ENCODE results near the gene ZNF500.

Gene ZNF500

DNA sequence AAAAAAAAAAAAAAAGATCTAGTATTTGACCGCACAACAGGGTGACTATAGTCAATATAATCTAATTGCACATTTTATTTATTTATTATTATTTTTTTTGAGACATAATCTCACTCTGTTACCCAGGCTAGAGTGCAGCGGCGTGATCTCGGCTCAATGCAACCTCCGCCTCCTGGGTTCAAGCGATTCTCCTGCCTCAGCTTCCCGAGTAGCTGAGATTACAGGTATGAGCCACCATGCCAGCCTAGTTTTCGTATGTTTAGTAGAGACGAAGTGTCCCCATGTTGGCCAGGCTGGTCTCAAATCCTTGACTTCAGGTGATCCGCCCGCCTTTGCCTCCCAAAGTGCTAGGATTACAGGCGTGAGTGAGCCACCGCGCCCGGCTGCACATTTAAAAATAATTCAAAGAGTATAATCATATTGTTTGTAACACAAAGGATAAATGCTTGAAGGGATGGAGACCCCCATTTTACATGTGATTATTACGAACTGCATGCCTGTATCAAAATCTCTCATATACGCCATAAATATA is 33.7 kb downstream of the ZNF500 start:
- TF ChIP-seq GATA2 (IDR thresholded peaks at IDR 0.05; ENCODE audit: low read depth, low read length) (no peak), GATA3 (IDR thresholded peaks at IDR 0.05; ENCODE audit: low read depth, low read length) (no peak)

DNA sequence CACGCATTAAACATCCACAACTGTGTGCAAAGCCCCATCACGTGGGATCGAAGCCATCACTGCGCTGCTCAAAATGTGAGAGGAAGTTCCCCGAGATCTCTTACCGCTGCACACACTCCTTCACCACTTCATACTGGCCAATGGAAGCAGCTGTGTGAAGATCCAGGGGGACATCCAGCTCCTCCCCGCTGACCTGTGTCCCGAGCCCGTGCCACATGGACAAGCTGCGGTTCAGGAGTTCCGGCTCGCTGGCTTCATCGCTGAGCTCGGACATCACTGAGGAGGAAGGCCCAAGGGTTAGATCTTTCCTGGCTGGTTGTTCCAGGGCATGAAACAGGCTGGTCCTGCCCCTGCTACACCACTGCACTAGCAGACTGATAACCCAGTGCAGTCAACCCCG is 37.1 kb downstream of the ZNF500 start:
- TF ChIP-seq GATA2 (IDR thresholded peaks at IDR 0.05; ENCODE audit: low read depth, low read length) (no peak), GATA3 (IDR thresholded peaks at IDR 0.05; ENCODE audit: low read depth, low read length) (no peak)

DNA sequence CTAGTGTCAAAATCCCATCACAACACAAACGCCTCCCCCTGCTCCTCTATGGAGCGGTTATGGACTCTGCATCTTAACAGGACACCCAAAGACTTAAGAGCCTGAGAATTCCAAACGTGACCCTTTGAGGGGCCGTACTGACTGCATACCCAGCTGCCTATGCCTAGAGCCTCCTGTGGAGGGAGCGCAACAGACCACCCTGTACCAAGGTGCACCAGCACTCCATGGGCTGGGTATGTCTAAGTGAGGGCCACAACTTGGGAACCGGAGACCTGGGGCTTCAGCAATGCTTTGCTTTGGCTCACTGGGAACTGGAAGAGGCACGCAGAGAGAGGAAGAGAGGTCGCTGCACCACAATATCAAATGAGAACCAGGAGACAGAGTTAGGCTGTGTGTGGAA is 38.3 kb downstream of the ZNF500 start:
- TF ChIP-seq GATA3 (IDR thresholded peaks at IDR 0.05; ENCODE audit: low read depth, low read length) (no peak), GATA2 (IDR thresholded peaks at IDR 0.05; ENCODE audit: low read depth, low read length) (no peak)

DNA sequence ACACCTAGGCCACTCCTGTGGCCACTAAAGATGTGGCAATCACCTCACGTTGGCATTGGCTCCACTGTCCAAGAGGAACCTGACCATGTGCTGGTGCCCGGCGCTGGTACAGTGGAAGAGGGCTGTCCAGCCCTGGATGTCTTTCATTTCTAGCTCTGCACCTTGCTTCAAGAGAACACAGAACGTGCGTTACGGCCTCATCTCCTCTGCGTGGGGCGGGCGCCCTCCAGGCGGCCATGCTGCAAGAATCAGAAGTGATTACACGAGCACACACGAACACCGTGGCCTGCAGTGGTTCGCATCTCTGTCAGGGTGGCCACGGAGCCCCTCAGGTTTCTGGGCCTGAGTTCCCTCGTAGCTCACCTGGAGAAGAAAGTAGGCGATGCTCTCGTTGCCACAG is 40.3 kb downstream of the ZNF500 start:
- TF ChIP-seq GATA2 (IDR thresholded peaks at IDR 0.05; ENCODE audit: low read depth, low read length) (no peak), GATA3 (IDR thresholded peaks at IDR 0.05; ENCODE audit: low read depth, low read length) (no peak)

DNA sequence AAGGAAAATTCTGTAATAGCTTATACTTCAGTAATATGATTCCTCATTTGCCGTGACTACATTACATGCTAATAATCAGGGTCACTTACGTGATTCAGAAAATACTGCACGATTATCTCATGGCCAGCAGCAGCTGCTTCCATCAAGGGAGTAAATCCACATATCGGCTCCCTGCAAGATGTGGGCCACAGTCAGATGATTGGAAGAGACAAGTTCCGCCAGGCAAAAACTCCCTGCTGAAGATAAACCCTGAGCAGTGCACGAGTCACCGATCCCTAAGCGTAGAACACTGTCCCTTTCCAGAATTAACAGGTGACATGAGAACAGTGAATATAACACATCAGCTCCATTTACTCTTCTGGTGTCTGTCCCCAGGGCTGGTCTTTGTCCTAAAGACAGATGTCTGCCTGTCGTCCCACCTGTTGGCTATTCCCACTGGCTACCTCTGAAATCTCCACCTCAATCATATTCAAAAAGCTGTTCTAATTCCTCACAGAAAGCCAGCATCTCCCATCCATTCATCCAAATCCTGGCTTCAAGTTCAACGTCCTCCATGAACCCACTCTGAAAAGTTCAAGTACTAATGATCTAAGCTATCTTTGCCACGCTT is 42.2 kb downstream of the ZNF500 start:
- no peak for TF ChIP-seq GATA3 (IDR thresholded peaks at IDR 0.05; ENCODE audit: low read depth, low read length)
- TF ChIP-seq GATA2 (IDR thresholded peaks at IDR 0.05; ENCODE audit: low read depth, low read length): no peak

DNA sequence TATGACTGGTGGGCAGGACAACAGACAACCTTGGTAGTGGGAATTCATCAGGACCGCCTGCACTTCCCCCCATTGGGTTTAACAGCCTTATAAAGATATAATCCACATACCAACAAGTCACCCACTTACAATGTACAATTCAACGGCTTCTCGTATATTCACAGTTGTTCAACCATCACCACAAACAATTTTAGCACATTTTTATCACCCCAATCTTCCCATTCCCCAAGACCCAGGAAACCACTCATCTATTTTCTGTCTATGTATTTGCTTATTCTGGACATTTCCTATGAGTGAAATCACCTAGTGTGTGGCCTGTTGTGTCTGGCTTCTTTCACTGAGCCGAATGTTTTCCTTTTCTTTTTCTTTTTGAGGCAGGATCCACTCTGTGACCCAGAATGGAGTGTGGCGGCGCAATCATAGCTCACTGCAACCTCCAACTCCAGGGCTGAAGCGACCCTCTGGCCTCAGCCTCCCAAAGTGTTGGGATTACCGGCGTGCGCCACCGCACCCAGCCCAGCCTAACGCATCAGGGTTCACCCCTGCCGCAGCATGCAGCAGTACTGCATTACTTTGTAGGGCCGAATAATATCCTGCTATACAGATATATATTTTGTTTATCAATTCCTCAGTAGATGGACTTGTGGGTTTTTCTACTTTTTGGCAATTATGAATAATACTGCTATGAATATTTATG is 43.7 kb downstream of the ZNF500 start:
- TF ChIP-seq GATA2 (IDR thresholded peaks at IDR 0.05; ENCODE audit: low read depth, low read length) (no peak), GATA3 (IDR thresholded peaks at IDR 0.05; ENCODE audit: low read depth, low read length) (no peak)

DNA sequence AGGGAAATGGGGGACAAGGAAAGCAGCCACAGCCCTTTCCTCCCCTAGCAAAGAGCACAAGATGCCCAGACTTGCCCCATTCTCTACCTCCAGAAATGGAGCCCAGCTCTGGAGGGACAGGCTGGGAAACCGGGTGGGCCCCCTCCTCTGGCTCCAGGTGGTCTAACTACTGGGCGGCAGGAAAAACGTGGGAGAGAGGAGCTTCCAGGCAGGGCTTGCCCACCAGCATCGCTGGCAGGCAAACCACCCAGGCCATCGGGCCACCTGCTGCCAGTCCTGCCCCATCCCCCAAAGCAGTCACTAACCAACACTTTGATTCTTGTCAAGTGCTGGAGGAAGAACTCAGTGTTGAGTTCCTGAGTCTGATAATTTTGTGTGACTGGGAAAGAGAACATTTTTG is 48.5 kb downstream of the ZNF500 start:
- no peak for TF ChIP-seq GATA2 (IDR thresholded peaks at IDR 0.05; ENCODE audit: low read depth, low read length)
- no peak for TF ChIP-seq GATA3 (IDR thresholded peaks at IDR 0.05; ENCODE audit: low read depth, low read length)

DNA sequence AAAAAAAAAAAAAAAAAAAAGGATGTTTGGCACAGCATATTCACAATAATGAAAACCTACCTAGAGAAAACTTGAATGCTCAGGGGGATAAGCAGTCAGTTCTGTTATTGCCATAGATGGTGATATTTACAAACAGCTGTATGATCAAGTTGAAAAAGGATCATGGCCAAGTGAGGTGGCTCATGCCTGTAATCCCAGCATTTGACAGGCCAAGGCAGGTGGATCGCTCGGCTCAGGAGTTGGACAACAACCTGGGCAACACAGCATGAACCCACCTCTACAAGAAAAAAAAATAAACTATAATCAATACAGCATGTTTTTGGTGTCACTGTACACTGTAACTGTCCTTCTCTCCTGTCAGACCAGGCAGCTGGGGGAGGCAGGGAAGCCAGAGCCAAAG is 52.0 kb downstream of the ZNF500 start:
- TF ChIP-seq GATA3 (IDR thresholded peaks at IDR 0.05; ENCODE audit: low read depth, low read length) (no peak), GATA2 (IDR thresholded peaks at IDR 0.05; ENCODE audit: low read depth, low read length) (no peak)

DNA sequence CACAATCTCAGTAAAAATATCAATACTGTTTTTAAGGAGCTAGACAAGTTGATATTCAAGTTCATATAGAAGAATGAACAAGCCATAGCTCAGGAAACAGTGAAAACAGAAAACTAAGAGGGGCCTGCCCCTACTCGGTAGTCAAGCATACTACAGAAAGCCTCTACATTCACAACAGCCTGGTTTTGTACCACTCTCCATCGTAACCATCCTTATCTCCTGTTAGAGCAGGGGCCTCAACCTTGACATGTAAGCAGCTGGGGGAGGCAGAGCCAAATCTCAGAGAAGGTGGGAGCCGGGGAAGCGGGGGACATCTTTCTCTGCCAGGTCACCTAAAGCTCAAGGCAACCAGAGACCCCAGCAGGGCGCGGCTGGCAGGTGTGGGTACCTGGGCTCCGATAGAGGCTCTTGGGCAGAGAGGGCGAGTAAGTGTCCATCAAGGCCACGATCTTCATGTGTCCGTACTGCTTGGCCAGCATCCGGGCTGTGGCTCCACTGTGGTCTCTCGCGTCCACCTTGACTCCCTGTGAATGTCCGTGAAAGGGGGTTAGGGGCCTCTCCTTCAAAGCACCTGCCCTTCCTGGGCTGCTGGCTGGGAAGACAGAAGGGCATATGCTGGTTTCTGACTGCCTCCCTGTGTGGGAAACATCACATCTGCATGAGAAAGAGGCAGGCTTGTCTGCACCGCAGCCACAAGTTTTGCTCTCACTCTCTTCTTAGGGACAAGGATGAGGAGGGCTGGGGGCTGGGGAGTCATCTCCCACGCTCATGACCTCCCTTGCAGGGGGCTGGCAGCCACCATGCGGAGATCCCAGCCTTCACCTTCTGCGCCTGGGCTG is 53.1 kb downstream of the ZNF500 start:
- no peak for TF ChIP-seq GATA2 (IDR thresholded peaks at IDR 0.05; ENCODE audit: low read depth, low read length)
- no peak for TF ChIP-seq GATA3 (IDR thresholded peaks at IDR 0.05; ENCODE audit: low read depth, low read length)

DNA sequence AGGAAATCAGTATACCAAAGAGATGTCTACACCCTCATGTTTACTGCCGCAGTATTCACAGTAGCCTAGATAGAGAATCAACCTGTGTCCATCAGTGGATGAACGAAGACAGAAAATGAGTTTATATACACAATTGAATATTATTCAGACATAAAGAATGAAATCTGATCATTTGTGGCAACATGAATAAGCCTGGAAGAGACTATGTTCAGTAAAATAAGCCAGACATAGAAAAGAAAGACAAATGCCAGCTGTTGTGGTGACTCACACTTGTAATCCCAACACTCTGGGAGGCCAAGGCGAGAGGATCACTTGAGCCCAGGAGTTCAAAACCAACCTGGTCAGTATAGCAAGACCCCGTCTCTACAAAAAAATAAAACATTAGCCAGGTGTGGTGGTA is 57.5 kb downstream of the ZNF500 start:
- no peak for TF ChIP-seq GATA3 (IDR thresholded peaks at IDR 0.05; ENCODE audit: low read depth, low read length)
- no peak for TF ChIP-seq GATA2 (IDR thresholded peaks at IDR 0.05; ENCODE audit: low read depth, low read length)

DNA sequence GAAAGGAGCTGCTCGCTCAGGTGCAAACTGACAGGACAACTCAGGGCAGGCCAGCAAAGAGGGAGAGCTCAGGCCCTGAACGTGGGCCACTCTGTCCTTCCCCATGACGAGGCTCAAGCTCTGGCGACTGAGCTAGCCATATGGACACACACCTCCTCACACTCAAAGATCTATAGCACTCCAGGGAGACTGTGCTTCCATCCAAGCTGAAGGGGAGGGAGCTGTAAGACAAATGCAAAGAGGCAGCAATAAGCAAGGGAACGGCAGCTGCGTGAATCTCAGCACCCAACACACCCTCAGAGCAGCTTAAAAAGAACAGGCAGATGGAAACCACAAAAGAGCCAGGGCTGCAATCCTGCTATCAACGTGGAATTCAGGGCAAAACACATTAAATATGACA is 60.1 kb downstream of the ZNF500 start:
- no peak for TF ChIP-seq GATA2 (IDR thresholded peaks at IDR 0.05; ENCODE audit: low read depth, low read length)
- TF ChIP-seq GATA3 (IDR thresholded peaks at IDR 0.05; ENCODE audit: low read depth, low read length): no peak

DNA sequence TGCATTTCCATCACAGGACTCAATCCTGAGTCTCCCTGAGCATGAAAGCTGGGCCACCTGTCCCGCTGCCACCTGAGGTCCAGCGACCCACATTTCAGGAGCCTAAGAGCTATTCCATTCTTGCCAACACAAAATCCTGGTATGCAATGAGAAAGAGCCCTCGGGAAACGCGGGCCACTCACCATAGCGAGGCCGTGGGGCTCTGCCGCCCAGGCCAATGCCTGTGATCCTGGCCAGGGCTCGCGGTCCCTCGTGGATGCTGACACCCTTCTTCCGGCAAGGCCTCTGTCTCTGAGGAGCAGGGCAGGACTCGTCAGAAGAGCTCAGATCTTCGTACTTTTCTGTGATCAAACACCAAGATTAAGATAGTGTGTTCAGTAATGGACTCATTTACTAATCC is 62.0 kb downstream of the ZNF500 start:
- TF ChIP-seq GATA2 (IDR thresholded peaks at IDR 0.05; ENCODE audit: low read depth, low read length): no peak
- no peak for TF ChIP-seq GATA3 (IDR thresholded peaks at IDR 0.05; ENCODE audit: low read depth, low read length)

DNA sequence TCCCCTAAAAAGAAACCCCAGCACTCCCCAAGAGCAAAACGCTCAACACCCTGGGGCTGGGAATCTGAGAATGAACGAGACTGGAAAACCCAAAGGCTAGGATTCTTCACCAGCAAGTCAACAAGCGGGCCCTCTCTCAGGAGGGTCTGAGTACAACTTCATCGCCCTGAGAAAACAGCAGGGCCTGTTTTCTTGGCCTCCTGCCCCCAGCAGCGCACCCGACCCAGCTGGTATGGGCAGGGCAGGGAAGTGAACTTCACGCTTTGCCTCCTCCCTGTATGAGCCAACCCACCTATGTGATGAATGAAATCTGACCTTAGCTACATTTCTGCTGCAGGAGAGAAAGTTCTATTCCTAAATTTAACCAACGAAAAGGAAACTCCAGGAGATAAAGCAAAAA is 62.5 kb downstream of the ZNF500 start:
- no peak for TF ChIP-seq GATA2 (IDR thresholded peaks at IDR 0.05; ENCODE audit: low read depth, low read length)
- TF ChIP-seq GATA3 (IDR thresholded peaks at IDR 0.05; ENCODE audit: low read depth, low read length): no peak

DNA sequence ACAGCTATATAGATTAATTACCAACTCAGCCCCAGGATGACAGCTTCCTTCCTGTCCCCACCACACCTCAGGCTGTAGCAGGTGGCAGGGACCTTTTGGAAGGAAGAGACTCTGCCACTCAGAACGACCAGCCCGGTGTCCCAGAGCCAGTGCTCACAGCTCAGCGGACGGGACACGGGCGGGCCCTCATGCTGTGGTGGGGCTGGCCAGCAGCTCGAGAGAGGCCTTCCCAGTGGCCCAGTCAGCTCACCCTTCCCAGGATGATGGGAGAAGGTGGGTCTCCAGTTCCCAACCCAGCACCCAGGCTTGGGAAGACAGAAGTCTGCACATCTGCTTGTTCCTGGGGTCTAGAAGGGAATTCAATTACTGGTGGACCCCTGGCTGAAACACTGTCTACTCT is 63.1 kb downstream of the ZNF500 start:
- TF ChIP-seq GATA2 (IDR thresholded peaks at IDR 0.05; ENCODE audit: low read depth, low read length) (no peak), GATA3 (IDR thresholded peaks at IDR 0.05; ENCODE audit: low read depth, low read length) (no peak)

DNA sequence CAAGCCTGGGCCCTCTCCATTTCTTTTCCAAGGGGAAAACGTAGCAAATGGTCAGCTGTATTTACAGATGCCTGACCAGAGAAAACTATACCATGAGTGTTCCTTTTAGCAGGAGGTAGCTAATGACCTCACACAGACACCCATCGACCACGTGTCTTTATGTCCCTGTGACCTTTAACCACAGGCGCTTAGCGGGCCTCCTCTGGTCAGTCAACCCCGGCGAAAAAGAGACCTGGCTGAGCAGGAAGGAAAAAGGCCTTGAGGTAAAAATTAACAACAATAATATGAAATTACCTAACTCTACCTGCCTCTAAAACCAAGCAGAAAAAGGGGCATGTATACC is 64.5 kb downstream of the ZNF500 start:
- no peak for TF ChIP-seq GATA3 (IDR thresholded peaks at IDR 0.05; ENCODE audit: low read depth, low read length)
- no peak for TF ChIP-seq GATA2 (IDR thresholded peaks at IDR 0.05; ENCODE audit: low read depth, low read length)
